NCI-H526 treated with DMSO at 0.1 percent for 48 hours (cell line): ENCODE measurements around the gene KIF6.
"Not testable (repeated sequence)": the region's sequence is repeated elsewhere in the genome, so short reads cannot be mapped to it uniquely, and the experiment has no call there.

ENCODE experiments used
- DNase-seq: peaks from one replicate; lab custom pipeline; 2025; lab: John Stamatoyannopoulos, UW

KIF6 gene

DNA sequence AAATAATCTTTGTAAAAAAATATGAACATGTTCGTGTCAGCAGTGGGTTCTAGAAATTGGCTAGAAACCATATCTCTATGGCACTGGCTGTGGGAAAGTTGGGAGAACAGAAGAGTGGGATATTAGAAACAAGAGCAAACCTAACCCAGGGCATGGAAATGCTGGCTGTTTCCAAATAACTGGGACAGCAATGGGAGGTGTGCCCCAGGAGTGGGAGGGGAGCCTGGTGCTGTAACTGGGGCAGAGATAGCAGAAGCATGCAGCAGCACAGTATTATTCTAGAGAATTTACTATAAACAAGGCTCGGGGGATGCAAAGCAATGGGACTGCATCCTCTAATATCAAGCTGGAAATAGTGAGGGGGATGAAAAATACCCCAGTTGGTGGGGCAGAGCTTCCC, 175.0 kb downstream of the KIF6 start:
- no peak for DNase-seq

DNA sequence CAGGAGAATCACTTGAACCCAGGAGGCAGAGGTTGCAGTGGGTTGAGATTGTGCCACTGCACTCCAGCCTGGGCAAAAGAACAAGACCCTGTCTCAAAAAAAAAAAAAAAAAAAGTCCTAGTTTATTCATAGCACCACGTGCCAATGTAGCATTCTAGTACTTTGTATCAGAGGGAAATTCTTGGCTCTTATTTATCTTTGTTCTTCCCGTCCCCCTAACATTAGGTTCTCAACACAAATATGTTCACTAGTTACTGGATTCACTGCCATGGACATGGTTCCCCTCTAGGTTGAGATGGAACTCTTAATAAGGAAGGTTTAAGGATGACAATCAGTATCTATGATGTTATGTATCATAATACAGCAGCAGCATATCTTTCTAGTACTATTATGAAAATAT, 178.5 kb downstream of the KIF6 start:
- no peak for DNase-seq

DNA sequence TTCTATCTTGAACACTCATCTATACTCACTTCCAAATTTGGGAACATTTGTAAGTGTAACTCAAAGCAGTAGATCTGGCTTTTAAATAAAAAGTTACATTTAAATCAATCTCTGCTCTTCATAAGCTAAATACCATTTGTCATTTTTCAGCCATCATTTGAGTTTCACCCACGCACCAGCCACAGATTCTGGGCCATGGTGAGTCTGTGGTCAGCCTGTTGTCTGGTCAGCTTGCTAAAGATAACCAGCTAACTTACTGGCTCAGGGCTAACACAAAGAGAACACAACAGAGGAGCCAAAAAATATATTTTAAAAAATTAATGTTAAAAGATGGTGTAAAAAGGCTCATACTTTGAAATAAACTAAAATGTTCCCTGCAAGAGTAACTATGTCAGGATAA, 181.3 kb downstream of the KIF6 start:
- DNase-seq = no peak

GRCh38 chr6:39543095-39543494, 182.1 kb downstream of the KIF6 start:
- no peak for DNase-seq

DNA sequence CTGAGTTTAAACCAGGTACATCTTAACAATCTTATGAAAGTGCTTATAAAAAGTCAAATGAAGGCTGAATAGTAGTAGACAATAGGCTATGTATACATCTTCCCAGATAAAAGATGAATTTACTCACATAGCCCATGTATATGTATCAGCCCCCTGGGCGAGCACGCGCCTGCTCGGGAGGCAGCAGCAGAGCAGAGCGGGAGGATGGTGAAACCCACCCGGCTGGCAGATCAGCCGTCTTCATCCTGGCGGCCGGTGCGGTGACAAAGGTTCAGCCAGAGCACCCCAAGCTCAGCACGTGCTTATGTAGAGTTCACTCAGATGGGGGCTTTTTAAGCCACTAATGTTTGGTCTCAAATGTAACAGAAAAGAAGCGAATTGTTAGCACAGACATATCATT, 184.8 kb downstream of the KIF6 start:
- DNase-seq = no peak

- no peak for DNase-seq
Measured at GRCh38 chr6:39530201-39530759, 194.9 kb downstream of the KIF6 start.

- DNase-seq = no peak
Measured at GRCh38 chr6:39527792-39528564, 197.2 kb downstream of the KIF6 start.

DNA sequence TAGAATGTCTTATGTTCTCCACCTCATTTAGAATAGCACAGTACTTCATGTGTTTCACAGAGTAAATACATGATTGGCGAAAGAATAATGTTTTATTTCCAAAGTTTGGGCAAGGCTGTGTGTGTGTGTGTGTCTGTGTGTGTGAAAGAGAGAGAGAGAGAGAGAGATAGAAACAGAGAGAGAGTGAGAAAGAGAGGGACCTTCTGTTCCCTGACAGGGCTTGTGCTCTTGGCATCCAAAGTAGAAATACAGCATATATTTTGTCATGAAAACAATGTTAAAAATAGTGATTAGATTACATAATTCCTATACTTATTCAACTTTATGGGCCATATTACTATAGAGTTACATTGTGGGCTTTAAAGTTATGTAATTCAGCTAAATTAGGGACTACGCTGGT, 201.2 kb downstream of the KIF6 start:
- DNase-seq = no peak

DNA sequence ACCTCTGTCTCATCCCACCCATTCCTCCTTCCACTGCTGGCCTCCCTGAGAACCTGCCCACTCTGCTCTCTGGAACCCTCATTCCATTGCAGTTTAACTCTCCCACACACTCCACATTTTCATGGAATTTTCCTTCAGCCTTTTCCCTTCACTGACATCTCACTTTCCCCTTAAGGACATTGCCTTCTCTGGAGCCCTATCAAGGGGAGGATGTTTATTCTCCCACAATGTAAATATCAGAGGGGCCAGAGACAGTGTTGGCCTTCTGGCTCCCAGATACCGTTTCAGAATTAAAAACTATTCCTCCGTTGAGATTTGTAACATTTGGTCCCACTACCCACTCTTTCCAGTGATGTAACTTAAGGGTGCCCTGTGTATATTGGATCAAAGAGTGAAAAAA, 203.2 kb downstream of the KIF6 start:
- no peak for DNase-seq

- no peak for DNase-seq
Measured at GRCh38 chr6:39520916-39521315, 204.3 kb downstream of the KIF6 start.

GRCh38 chr6:39520411-39520810, 204.8 kb downstream of the KIF6 start:
- no peak for DNase-seq

- DNase-seq = no peak
Measured at GRCh38 chr6:39518221-39518620, 207.0 kb downstream of the KIF6 start.

DNA sequence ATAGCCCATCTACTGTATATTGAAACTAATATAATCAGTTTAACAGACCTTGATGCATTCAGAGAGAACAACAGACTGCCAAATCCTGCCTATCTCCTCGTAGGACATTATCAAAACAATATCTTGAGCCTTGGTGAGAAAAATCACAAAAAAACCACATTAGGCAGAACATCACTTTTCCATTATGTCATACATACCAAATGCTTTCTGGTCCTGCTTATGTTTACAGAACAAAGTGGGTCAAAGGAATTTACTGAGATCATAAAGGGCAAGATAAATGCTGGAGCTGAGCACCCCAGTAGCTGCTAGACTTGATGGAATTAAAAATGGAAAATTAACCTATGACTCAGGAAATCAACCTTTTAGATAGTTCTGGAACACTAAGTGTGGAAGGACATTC, 207.5 kb downstream of the KIF6 start:
- DNase-seq = no peak

DNA sequence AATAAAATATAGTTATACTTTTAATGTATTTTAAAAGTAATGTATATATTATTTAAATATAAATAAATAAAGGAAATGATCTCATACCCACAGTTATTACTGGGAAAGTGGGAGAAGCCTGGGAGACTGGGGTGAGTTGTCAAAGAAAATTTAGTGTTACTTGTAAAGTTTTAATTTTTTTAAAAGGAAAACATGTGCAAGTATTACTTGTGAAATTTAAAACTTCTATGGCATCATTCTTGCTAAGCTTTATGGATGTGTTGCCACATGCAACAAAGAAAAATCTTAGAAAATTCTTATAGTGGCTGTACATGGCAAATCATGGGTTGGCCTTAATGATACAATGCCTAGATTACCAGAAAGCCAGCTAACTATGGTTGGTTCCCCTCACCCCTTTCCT, 208.7 kb downstream of the KIF6 start:
- no peak for DNase-seq

DNA sequence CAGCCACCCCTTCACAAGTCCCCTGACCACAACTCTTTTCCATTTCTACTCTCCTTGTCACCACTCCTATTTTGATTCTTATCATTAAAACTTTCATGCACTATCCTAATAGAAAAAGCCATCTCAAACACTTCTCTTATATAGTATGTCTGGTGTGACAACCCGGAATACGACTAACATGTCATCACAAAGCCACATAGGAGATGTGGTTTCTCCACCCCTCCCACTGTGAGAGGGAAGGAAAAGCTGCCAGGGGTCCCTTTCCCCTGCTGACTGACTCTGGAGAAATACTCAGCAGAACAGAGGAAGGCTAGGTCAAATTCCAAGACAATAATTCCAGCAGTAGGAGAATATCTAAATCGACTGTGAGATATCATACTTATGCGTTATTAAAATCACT, 209.7 kb downstream of the KIF6 start:
- DNase-seq = no peak

DNA sequence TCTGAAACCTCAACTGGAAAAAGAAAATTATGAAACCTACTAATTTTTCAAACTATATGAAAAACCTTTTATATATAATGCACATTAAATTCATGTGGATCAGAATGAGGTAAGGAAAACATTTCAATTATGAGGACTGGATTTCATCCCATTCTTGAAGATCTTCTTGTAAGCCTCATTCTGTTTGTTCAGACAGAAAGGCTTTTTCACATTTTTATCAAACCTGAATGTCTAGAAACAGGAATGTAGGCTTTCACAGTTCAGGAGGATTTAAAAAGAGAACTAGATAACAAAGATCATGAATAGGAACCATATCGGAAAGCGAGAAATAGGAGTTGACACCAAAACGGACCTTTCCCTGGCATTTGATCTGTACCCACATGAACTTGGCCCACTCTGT, 210.2 kb downstream of the KIF6 start:
- no peak for DNase-seq

DNA sequence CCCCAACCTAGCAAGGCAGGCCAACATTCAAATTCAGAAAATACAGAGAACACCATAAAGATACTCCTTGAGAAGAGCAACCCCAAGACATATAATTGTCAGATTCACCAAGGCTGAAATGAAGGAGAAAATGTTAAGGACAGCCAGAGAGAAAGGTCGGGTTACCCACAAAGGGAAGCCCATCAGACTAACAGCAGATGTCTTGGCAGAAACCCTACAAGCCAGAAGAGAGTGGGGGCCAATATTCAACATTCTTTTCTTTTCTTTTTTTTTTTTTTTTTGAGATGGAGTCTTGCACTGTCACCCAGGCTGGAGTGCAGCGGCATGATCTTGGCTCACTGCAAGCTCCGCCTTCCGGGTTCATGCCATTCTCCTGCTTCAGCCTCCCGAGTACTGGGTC, 215.4 kb downstream of the KIF6 start:
- not testable (repeated sequence) for DNase-seq

DNA sequence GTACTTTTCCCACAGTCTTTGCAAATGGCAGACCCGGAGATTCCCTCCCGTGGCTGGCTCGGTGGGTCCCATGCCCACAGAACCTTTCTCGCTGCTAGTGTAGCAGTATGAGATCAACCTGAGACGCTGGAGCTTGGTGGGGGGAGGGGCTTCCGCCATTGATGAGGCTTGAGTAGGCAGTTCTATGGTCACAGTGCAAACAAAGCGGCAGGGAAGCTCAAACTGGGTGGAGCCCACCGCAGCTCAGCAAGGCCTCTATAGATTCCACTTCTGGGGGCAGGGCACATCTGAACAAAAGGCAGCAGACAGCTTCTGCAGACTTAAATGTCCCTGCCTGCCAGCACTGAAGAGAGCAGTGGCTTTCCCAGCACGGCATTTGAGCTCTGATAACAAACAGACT, 216.7 kb downstream of the KIF6 start:
- DNase-seq = no peak

- no peak for DNase-seq
Measured at GRCh38 chr6:39507331-39507998, 217.7 kb downstream of the KIF6 start.

GRCh38 chr6:39502362-39502955, 222.7 kb downstream of the KIF6 start:
- not testable (repeated sequence) for DNase-seq

GRCh38 chr6:39499053-39499452, 226.2 kb downstream of the KIF6 start:
- DNase-seq = no peak

GRCh38 chr6:39498096-39498495, 227.1 kb downstream of the KIF6 start:
- DNase-seq = no peak

DNA sequence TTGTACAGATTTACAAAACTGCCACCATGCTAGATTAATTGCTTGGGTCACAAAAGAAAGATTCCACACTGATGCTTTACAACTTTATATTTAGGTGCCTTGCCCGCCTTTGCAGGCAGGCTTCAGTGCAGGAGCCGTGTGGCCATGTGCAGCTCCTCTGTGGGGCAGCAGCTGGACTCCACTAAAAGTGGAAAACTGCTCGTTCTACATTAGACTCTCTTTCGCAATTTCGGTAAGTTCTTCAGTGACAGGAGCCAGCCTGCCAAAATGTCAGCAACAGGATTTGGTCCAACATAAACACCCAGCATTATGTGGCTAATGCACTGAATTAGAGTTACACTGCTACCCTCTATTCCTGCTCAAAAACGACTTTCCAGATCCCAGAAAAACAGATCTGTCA, 228.3 kb downstream of the KIF6 start:
- DNase-seq = no peak
